ENCODE measurements around the gene METTL6. TPM values are rescaled to one million over a fixed set of nuclear protein-coding genes. Genes with fewer than 3 reads are reported as not detected.
"Not testable (repeated sequence)": the region's sequence is repeated elsewhere in the genome, so short reads cannot be mapped to it uniquely, and the experiment has no call there.

METTL6 gene
- total RNA-seq, 1 experiment from 2014 or later: 19.3 TPM

GRCh38 chr3:15438983-15439382, 11.6 kb upstream of the METTL6 start:
- no peak overlapping the region for H3K4me3 ChIP-seq
- no peaks in the 10 kb centered on the region for H3K9me3 ChIP-seq (replicated peaks)
- no peaks in the 10 kb centered on the region for H3K27me3 ChIP-seq (replicated peaks)
- peaks cover 67% of the 10 kb centered on the region for H3K36me3 ChIP-seq
- DNase-seq (ENCODE audit: low read depth in 1 of 2, low spot score in 2 of 2): no peak
- H3K4me1 ChIP-seq (replicated peaks): no peaks in the 10 kb centered on the region
- H3K27ac ChIP-seq: no peak overlapping the region

- Histone ChIP-seq H3K36me3 (peaks cover 80% of the 10 kb centered on the region), H3K27me3 (replicated peaks) (no peaks in the 10 kb centered on the region), H3K4me1 (replicated peaks) (no peaks in the 10 kb centered on the region), H3K4me3 (no peak overlapping the region), H3K9me3 (replicated peaks) (no peaks in the 10 kb centered on the region), H3K27ac (no peak overlapping the region)
- DNase-seq (ENCODE audit: low read depth in 1 of 2, low spot score in 2 of 2): no peak
Observed at GRCh38 chr3:15436246-15436645, 8.9 kb upstream of the METTL6 start.

GRCh38 chr3:15434756-15435155, 7.4 kb upstream of the METTL6 start:
- Histone ChIP-seq H3K4me3 (no peak overlapping the region), H3K27me3 (replicated peaks) (no peaks in the 10 kb centered on the region), H3K27ac (no peak overlapping the region), H3K36me3 (peaks cover 76% of the 10 kb centered on the region), H3K9me3 (replicated peaks) (no peaks in the 10 kb centered on the region), H3K4me1 (replicated peaks) (no peaks in the 10 kb centered on the region)
- no peak for DNase-seq (ENCODE audit: low read depth in 1 of 2, low spot score in 2 of 2)

- no peak for DNase-seq (ENCODE audit: low read depth in 1 of 2, low spot score in 2 of 2)
- no peaks in the 10 kb centered on the region for H3K27me3 ChIP-seq (replicated peaks)
- H3K9me3 ChIP-seq (replicated peaks): no peaks in the 10 kb centered on the region
- peaks cover 69% of the 10 kb centered on the region for H3K36me3 ChIP-seq
- peaks cover 4% of the 10 kb centered on the region for H3K4me1 ChIP-seq (replicated peaks)
- no peak overlapping the region for H3K27ac ChIP-seq
- H3K4me3 ChIP-seq: no peak overlapping the region
Observed at GRCh38 chr3:15433531-15433930, 6.2 kb upstream of the METTL6 start.

GRCh38 chr3:15431256-15431837, 4.0 kb upstream of the METTL6 start:
- Histone ChIP-seq H3K4me3 (no peak overlapping the region), H3K4me1 (replicated peaks) (peaks cover 7% of the 10 kb centered on the region), H3K27me3 (replicated peaks) (no peaks in the 10 kb centered on the region), H3K27ac (no peak overlapping the region), H3K36me3 (peaks cover 63% of the 10 kb centered on the region), H3K9me3 (replicated peaks) (no peaks in the 10 kb centered on the region)
- no peak for DNase-seq (ENCODE audit: low read depth in 1 of 2, low spot score in 2 of 2)

GRCh38 chr3:15430624-15431023, 3.3 kb upstream of the METTL6 start:
- peaks cover 57% of the 10 kb centered on the region for H3K36me3 ChIP-seq
- H3K27me3 ChIP-seq (replicated peaks): no peaks in the 10 kb centered on the region
- no peak overlapping the region for H3K27ac ChIP-seq
- no peak for DNase-seq (ENCODE audit: low read depth in 1 of 2, low spot score in 2 of 2)
- H3K4me1 ChIP-seq (replicated peaks): peaks cover 7% of the 10 kb centered on the region
- H3K9me3 ChIP-seq (replicated peaks): no peaks in the 10 kb centered on the region
- H3K4me3 ChIP-seq: no peak overlapping the region

- Histone ChIP-seq H3K36me3 (peaks cover 50% of the 10 kb centered on the region), H3K4me1 (replicated peaks) (peaks cover 7% of the 10 kb centered on the region), H3K27ac (no peak overlapping the region; the same call in 1 of the 2 replicates), H3K9me3 (replicated peaks) (no peaks in the 10 kb centered on the region), H3K27me3 (replicated peaks) (no peaks in the 10 kb centered on the region), H3K4me3 (peak overlapping the region; percentile 86; the same call in 1 of the 2 replicates)
- DNase-seq (ENCODE audit: low read depth in 1 of 2, low spot score in 2 of 2): no peak
Observed at GRCh38 chr3:15429080-15429479, 1.7 kb upstream of the METTL6 start.

- peaks cover 46% of the 10 kb centered on the region for H3K36me3 ChIP-seq
- DNase-seq (ENCODE audit: low read depth in 1 of 2, low spot score in 2 of 2): peak in 1 of 2 experiments; percentile 15
- no peaks in the 10 kb centered on the region for H3K27me3 ChIP-seq (replicated peaks)
- peak overlapping the region; percentile 86 for H3K4me3 ChIP-seq
- no peaks in the 10 kb centered on the region for H3K9me3 ChIP-seq (replicated peaks)
- H3K27ac ChIP-seq: peak overlapping the region; percentile 25; the same call in 1 of the 2 replicates
- H3K4me1 ChIP-seq (replicated peaks): peaks cover 7% of the 10 kb centered on the region
Observed at GRCh38 chr3:15428539-15428938, 1.2 kb upstream of the METTL6 start.

GRCh38 chr3:15427981-15428380, 637 bp upstream of the METTL6 start:
- peak overlapping the region; percentile 86 for H3K4me3 ChIP-seq
- H3K4me1 ChIP-seq (replicated peaks): peaks cover 7% of the 10 kb centered on the region
- H3K27me3 ChIP-seq (replicated peaks): no peaks in the 10 kb centered on the region
- no peak for DNase-seq (ENCODE audit: low read depth in 1 of 2, low spot score in 2 of 2)
- H3K9me3 ChIP-seq (replicated peaks): no peaks in the 10 kb centered on the region
- peak overlapping the region; percentile 46 for H3K27ac ChIP-seq
- H3K36me3 ChIP-seq: peaks cover 45% of the 10 kb centered on the region

GRCh38 chr3:15426579-15427118, 695 bp downstream of the METTL6 start:
- peak overlapping the region; percentile 86 for H3K4me3 ChIP-seq
- H3K36me3 ChIP-seq: peaks cover 42% of the 10 kb centered on the region
- no peaks in the 10 kb centered on the region for H3K9me3 ChIP-seq (replicated peaks)
- H3K27me3 ChIP-seq (replicated peaks): no peaks in the 10 kb centered on the region
- H3K27ac ChIP-seq: peak overlapping the region; percentile 46; the same call in 1 of the 2 replicates
- H3K4me1 ChIP-seq (replicated peaks): peaks cover 7% of the 10 kb centered on the region
- DNase-seq (ENCODE audit: low read depth in 1 of 2, low spot score in 2 of 2): no peak

- Histone ChIP-seq H3K4me1 (replicated peaks) (no peaks in the 10 kb centered on the region), H3K27ac (no peak overlapping the region), H3K27me3 (replicated peaks) (no peaks in the 10 kb centered on the region), H3K36me3 (peaks cover 39% of the 10 kb centered on the region), H3K9me3 (replicated peaks) (no peaks in the 10 kb centered on the region), H3K4me3 (no peak overlapping the region)
- DNase-seq (ENCODE audit: low read depth in 1 of 2, low spot score in 2 of 2): no peak
Observed at GRCh38 chr3:15420871-15421270, 6.5 kb downstream of the METTL6 start.

GRCh38 chr3:15410966-15411365, 16.4 kb downstream of the METTL6 start:
- not testable (repeated sequence) for H3K27ac ChIP-seq; DNase-seq (ENCODE audit: low read depth in 1 of 2, low spot score in 2 of 2); H3K4me1 ChIP-seq (replicated peaks); H3K4me3 ChIP-seq; H3K27me3 ChIP-seq (replicated peaks); H3K9me3 ChIP-seq (replicated peaks)
- H3K36me3 ChIP-seq: peaks cover 48% of the 10 kb centered on the region

- H3K27me3 ChIP-seq (replicated peaks): no peaks in the 10 kb centered on the region
- no peak overlapping the region for H3K4me3 ChIP-seq
- peaks cover 36% of the 10 kb centered on the region for H3K36me3 ChIP-seq
- no peak for DNase-seq (ENCODE audit: low read depth in 1 of 2, low spot score in 2 of 2)
- no peaks in the 10 kb centered on the region for H3K4me1 ChIP-seq (replicated peaks)
- no peaks in the 10 kb centered on the region for H3K9me3 ChIP-seq (replicated peaks)
- H3K27ac ChIP-seq: no peak overlapping the region
Observed at GRCh38 chr3:15409774-15410173, 17.6 kb downstream of the METTL6 start.

GRCh38 chr3:15409239-15409638, 18.1 kb downstream of the METTL6 start:
- Histone ChIP-seq H3K27ac (no peak overlapping the region), H3K4me3 (no peak overlapping the region), H3K36me3 (peaks cover 30% of the 10 kb centered on the region), H3K27me3 (replicated peaks) (no peaks in the 10 kb centered on the region), H3K9me3 (replicated peaks) (no peaks in the 10 kb centered on the region), H3K4me1 (replicated peaks) (no peaks in the 10 kb centered on the region)
- no peak for DNase-seq (ENCODE audit: low read depth in 1 of 2, low spot score in 2 of 2)
